ENCODE measurements around the gene AUTS2. TPM values are rescaled to one million over a fixed set of nuclear protein-coding genes. Genes with fewer than 3 reads are reported as not detected.

Gene AUTS2
- total RNA-seq, 1 experiment from 2014 or later, result 50.0 TPM

- ATAC-seq (no peak), DNase-seq (ENCODE audit: low spot score) (no peak)
- Mint-ChIP-seq H3K4me3 (no peak overlapping the region), H3K9me3 (peaks cover 5% of the 10 kb centered on the region; the same call in 1 of the 2 replicates), H3K27me3 (ENCODE audit: low read depth) (peaks cover 4% of the 10 kb centered on the region; the same call in 1 of the 2 replicates), H3K4me1 (peaks cover 10% of the 10 kb centered on the region), H3K27ac (no peak overlapping the region), H3K36me3 (no peaks in the 10 kb centered on the region)
- ChIA-PET CTCF (no interaction called here), POLR2A (no interaction called here)
- TF ChIP-seq PREB (CRISPR knock-in tag; IDR thresholded peaks at IDR 0.05; ENCODE audit: borderline replicate concordance), result no peak
- no peak for TF ChIP-seq ESRRA (CRISPR knock-in tag; IDR thresholded peaks at IDR 0.05; ENCODE audit: borderline replicate concordance)
Observed at GRCh38 chr7:70577078-70577477, 978.8 kb downstream of the AUTS2 start.

- CTCF ChIA-PET, result no interaction called here
- Mint-ChIP-seq H3K9me3 (peaks cover 5% of the 10 kb centered on the region; the same call in 1 of the 2 replicates), H3K4me1 (peaks cover 21% of the 10 kb centered on the region), H3K4me3 (no peak overlapping the region), H3K27ac (no peak overlapping the region), H3K27me3 (ENCODE audit: low read depth) (0 out of 2 replicates have a peak, but pooled peaks cover under 1% of the 10 kb centered on the region), H3K36me3 (no peaks in the 10 kb centered on the region)
- POLR2A ChIA-PET, result interaction anchor here (0.7 kb wide), 1 partner anchor 112 kb away, joined by 5 read pairs; no protein-coding TSS in a partner anchor
- DNase-seq (ENCODE audit: low spot score) (no peak), ATAC-seq (no peak)
- TF ChIP-seq ZBTB43 (CRISPR knock-in tag; IDR thresholded peaks at IDR 0.05), result no peak
- TF ChIP-seq NFYB (CRISPR knock-in tag; conservative IDR thresholded peaks at IDR 0.05; ENCODE audit: low read depth), result no peak
- TF ChIP-seq ZNF532 (CRISPR knock-in tag; IDR thresholded peaks at IDR 0.05; ENCODE audit: borderline replicate concordance), result no peak
- no peak for TF ChIP-seq E2F5 (CRISPR knock-in tag; IDR thresholded peaks at IDR 0.05)
- TF ChIP-seq IRF2 (CRISPR knock-in tag; IDR thresholded peaks at IDR 0.05; ENCODE audit: borderline replicate concordance, low read depth), result no peak
- no peak for TF ChIP-seq ZBTB21 (CRISPR knock-in tag; IDR thresholded peaks at IDR 0.05; ENCODE audit: borderline replicate concordance)
Observed at GRCh38 chr7:70578131-70578530, 979.9 kb downstream of the AUTS2 start.

GRCh38 chr7:70579397-70580097 lies 981.3 kb downstream of the AUTS2 start:
- Mint-ChIP-seq H3K36me3 (no peaks in the 10 kb centered on the region), H3K27ac (no peak overlapping the region), H3K27me3 (ENCODE audit: low read depth) (no peaks in the 10 kb centered on the region), H3K4me3 (no peak overlapping the region), H3K9me3 (peaks cover 5% of the 10 kb centered on the region; the same call in 1 of the 2 replicates), H3K4me1 (peaks cover 34% of the 10 kb centered on the region)
- CTCF ChIA-PET, result no interaction called here
- TF ChIP-seq NR1H2 (CRISPR knock-in tag; IDR thresholded peaks at IDR 0.05), result no peak
- TF ChIP-seq E2F5 (CRISPR knock-in tag; IDR thresholded peaks at IDR 0.05), result no peak
- TF ChIP-seq TEAD1 (CRISPR knock-in tag; IDR thresholded peaks at IDR 0.05), result no peak
- POLR2A ChIA-PET, result no interaction called here
- DNase-seq (ENCODE audit: low spot score), result no peak
- no peak for ATAC-seq
